ENCODE results near the gene CPNE5. TPM values are rescaled to one million over a fixed set of nuclear protein-coding genes. Genes with fewer than 3 reads are reported as not detected.
A peak's percentile ranks its signal among the peaks of the same experiment; 100 is the strongest.

The CPNE5 gene
- total and polyA plus RNA-seq, 8 donors = 1.2 to 15.9 (median 2.4) TPM; not detected in 1

DNA sequence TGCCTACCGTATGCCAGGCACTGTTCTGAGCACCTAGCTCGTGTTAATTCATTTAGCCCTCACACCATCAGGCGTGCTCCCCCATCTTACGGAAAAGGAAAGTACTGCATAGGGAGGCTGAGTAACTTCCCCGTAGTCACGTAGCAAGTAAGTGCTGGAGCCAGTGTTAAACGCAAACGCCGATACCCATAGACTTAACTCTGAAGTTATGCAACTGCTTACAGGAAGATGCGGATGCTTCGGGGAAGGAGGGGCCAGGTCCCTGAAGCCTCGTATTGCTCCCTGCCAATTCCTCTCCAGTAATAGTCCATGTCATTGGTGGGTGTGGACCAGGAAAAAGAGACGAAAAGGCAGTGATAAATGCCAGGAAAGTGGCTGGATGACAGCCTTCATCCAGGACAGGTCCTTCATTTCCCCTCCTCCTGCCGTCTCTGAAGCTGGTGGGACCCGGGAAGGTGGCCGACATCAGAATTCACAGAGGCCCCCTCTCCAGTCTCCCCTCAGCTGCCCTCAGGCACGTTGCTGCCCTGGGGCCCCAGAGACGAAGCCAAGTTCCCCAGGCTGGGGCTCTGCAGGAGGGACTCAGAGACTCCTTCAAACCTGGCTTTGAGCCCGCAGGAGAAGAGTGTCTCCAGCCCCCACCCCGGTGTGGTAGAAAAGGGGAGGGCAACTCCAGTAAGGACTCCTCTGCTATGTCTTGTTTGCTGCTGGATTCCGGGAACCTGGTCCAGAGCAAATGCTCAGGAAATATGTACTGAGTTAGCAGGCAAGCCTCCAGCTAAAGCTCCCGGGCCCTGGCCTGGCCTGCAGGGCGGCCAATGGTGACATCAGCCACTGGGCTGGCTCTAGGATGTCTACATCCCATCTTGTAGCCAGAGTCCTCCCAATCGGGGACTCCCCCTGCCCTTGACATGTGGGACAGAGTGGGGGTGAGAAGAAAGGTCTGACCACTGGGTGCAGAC lies 103.9 kb downstream of the CPNE5 start:
- Histone ChIP-seq H3K4me3 (peak overlapping the region in 3 of 4 donors; percentile 16 to 31 (median 27)), H3K27ac (peak overlapping the region; percentile 39 to 94 (median 82)), H3K36me3 (no peaks in the 10 kb centered on the region), H3K4me1 (peaks cover 10 to 28% (median 19%) of the 10 kb centered on the region in 4 donors), H3K27me3 (no peaks in the 10 kb centered on the region), H3K9me3 (no peaks in the 10 kb centered on the region)
- TF ChIP-seq EP300 (IDR thresholded peaks at IDR 0.05) (peak; percentile 88), POLR2AphosphoS5 (IDR thresholded peaks at IDR 0.05) (peak; percentile 39 to 75 (median 71)), CTCF (IDR thresholded peaks at IDR 0.05) (peak in 2 of 7 experiments; percentile 8 to 27), POLR2A (IDR thresholded peaks at IDR 0.05) (no peak)
- intact Hi-C loops (cut with DNase I; ENCODE audit: low total_unique reads) = no loop called here
- DNase-seq = peak; percentile 72 to 89
- 8 to 31% (median 21%) methylated on average over 18 to 24 of the region's 24 CpGs for whole genome bisulfite sequencing, 5 donors

DNA sequence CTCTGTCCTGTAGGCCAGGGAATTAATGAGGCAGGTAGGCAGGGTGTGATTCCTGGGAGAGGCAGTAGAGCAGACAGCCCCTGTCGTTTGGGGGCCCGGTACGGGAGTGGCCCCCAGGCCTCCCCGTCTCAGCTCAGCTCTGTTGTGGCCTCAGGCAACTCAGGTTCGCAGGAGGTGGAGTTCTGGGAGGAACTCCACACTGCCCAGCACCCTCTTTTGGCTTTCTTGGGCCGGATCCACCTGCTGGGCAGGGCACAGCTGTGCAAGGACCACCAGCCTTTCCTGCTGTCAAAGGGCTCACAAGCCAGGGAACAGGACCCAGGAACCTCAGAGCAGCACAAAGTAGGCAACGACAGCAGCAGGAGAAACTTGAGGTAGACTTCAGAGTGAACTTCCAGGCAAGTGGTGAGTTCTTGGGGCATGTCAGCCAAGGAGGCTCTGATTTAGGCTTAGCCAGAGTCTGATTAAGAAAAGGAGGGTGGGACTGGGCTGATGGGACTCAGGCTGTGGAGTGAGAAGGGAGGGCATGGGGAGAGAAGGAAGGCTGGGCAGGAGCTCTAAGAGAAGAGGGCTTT lies 104.7 kb downstream of the CPNE5 start:
- H3K4me1 ChIP-seq = peaks cover 10 to 28% (median 19%) of the 10 kb centered on the region in 4 donors
- H3K27me3 ChIP-seq = no peaks in the 10 kb centered on the region
- peak overlapping the region in 2 of 4 donors; percentile 16 to 31 for H3K4me3 ChIP-seq
- no peaks in the 10 kb centered on the region for H3K36me3 ChIP-seq
- no peak for DNase-seq
- H3K27ac ChIP-seq = peak overlapping the region; percentile 1 to 94 (median 82)
- no peaks in the 10 kb centered on the region for H3K9me3 ChIP-seq
- intact Hi-C loops (cut with DNase I; ENCODE audit: low total_unique reads) = no loop called here
- no peak for TF ChIP-seq POLR2AphosphoS5 (IDR thresholded peaks at IDR 0.05)
- no peak for TF ChIP-seq EP300 (IDR thresholded peaks at IDR 0.05)
- TF ChIP-seq POLR2A (IDR thresholded peaks at IDR 0.05) = no peak
- 68 to 95% (median 85%) methylated on average over 3 to 7 of the region's 7 CpGs for WGBS, 5 donors

GRCh38 chr6:36733300-36733699 lies 105.9 kb downstream of the CPNE5 start:
- Histone ChIP-seq H3K36me3 (no peaks in the 10 kb centered on the region), H3K9me3 (no peaks in the 10 kb centered on the region), H3K4me3 (no peak overlapping the region), H3K4me1 (peaks cover 10 to 28% (median 19%) of the 10 kb centered on the region in 4 donors), H3K27me3 (no peaks in the 10 kb centered on the region), H3K27ac (no peak overlapping the region)
- no peak for DNase-seq
- WGBS, 5 donors = 84 to 93% (median 91%) methylated on average over 5 of the region's 5 CpGs
- intact Hi-C loops (cut with DNase I; ENCODE audit: low total_unique reads) = no loop called here
- TF ChIP-seq POLR2AphosphoS5 (IDR thresholded peaks at IDR 0.05) (no peak), CTCF (IDR thresholded peaks at IDR 0.05) (no peak), POLR2A (IDR thresholded peaks at IDR 0.05) (no peak), EP300 (IDR thresholded peaks at IDR 0.05) (no peak)

GRCh38 chr6:36731622-36732310 lies 107.5 kb downstream of the CPNE5 start:
- H3K36me3 ChIP-seq = no peaks in the 10 kb centered on the region
- 90 to 91% (median 91%) methylated on average over 8 to 12 of the region's 12 CpGs for WGBS, 5 donors
- H3K27me3 ChIP-seq = no peaks in the 10 kb centered on the region
- H3K4me3 ChIP-seq = no peak overlapping the region
- TF ChIP-seq EP300 (IDR thresholded peaks at IDR 0.05) (no peak), POLR2A (IDR thresholded peaks at IDR 0.05) (no peak), POLR2AphosphoS5 (IDR thresholded peaks at IDR 0.05) (no peak), CTCF (IDR thresholded peaks at IDR 0.05) (no peak)
- H3K27ac ChIP-seq = no peak overlapping the region
- intact Hi-C loops (cut with DNase I; ENCODE audit: low total_unique reads) = no loop called here
- no peaks in the 10 kb centered on the region for H3K9me3 ChIP-seq
- no peak for DNase-seq
- H3K4me1 ChIP-seq = peaks cover 10 to 37% (median 19%) of the 10 kb centered on the region in 4 donors

Data from stomach (tissue), 9 donors.